GM18499 (cell line): ENCODE results near the gene FRMPD1.

Experiments
- ATAC-seq: cut with Tn5 transposase; IDR thresholded peaks from one replicate; pipeline ENCODE4 v1.9.1; 2021; ENCODE audit warnings: moderate number of reproducible peaks; ENCODE audit not compliant: insufficient read depth, unreplicated experiment

The FRMPD1 gene

GRCh38 chr9:37632479-37632878, 18.3 kb upstream of the FRMPD1 start:
- no peak for ATAC-seq

- no peak for ATAC-seq
Measured at GRCh38 chr9:37635808-37636207, 14.9 kb upstream of the FRMPD1 start.

- ATAC-seq, result no peak
Measured at GRCh38 chr9:37636511-37637448, 14.0 kb upstream of the FRMPD1 start.

GRCh38 chr9:37639109-37639762, 11.5 kb upstream of the FRMPD1 start:
- ATAC-seq, result no peak

- ATAC-seq, result no peak
Measured at GRCh38 chr9:37639841-37640240, 10.9 kb upstream of the FRMPD1 start.

GRCh38 chr9:37640246-37640645, 10.5 kb upstream of the FRMPD1 start:
- no peak for ATAC-seq

GRCh38 chr9:37641331-37641730, 9.4 kb upstream of the FRMPD1 start:
- ATAC-seq, result no peak

- ATAC-seq, result no peak
Measured at GRCh38 chr9:37643214-37643613, 7.5 kb upstream of the FRMPD1 start.

- ATAC-seq, result no peak
Measured at GRCh38 chr9:37645903-37646506, 4.7 kb upstream of the FRMPD1 start.

GRCh38 chr9:37650299-37650872, 368 bp upstream of the FRMPD1 start:
- no peak for ATAC-seq

- no peak for ATAC-seq
Measured at GRCh38 chr9:37652261-37652660, 1.5 kb downstream of the FRMPD1 start.

- no peak for ATAC-seq
Measured at GRCh38 chr9:37653385-37653784, 2.6 kb downstream of the FRMPD1 start.

GRCh38 chr9:37656936-37657335, 6.2 kb downstream of the FRMPD1 start:
- ATAC-seq, result no peak

- ATAC-seq, result no peak
Measured at GRCh38 chr9:37660691-37661090, 9.9 kb downstream of the FRMPD1 start.

- ATAC-seq, result no peak
Measured at GRCh38 chr9:37663926-37664325, 13.2 kb downstream of the FRMPD1 start.

- ATAC-seq, result no peak
Measured at GRCh38 chr9:37667706-37668105, 17.0 kb downstream of the FRMPD1 start.

GRCh38 chr9:37668116-37668601, 17.4 kb downstream of the FRMPD1 start:
- ATAC-seq, result no peak

GRCh38 chr9:37669232-37669631, 18.5 kb downstream of the FRMPD1 start:
- ATAC-seq, result no peak

- ATAC-seq, result no peak
Measured at GRCh38 chr9:37675661-37676060, 24.9 kb downstream of the FRMPD1 start.

- ATAC-seq, result no peak
Measured at GRCh38 chr9:37676411-37676830, 25.7 kb downstream of the FRMPD1 start.

- ATAC-seq, result no peak
Measured at GRCh38 chr9:37677435-37677834, 26.7 kb downstream of the FRMPD1 start.
